ENCODE data around the gene IL1R2. TPM values are rescaled to one million over a fixed set of nuclear protein-coding genes. Genes with fewer than 3 reads are reported as not detected.

The IL1R2 gene
- total RNA-seq, 1 donor from 2014 or later: not detected

DNA sequence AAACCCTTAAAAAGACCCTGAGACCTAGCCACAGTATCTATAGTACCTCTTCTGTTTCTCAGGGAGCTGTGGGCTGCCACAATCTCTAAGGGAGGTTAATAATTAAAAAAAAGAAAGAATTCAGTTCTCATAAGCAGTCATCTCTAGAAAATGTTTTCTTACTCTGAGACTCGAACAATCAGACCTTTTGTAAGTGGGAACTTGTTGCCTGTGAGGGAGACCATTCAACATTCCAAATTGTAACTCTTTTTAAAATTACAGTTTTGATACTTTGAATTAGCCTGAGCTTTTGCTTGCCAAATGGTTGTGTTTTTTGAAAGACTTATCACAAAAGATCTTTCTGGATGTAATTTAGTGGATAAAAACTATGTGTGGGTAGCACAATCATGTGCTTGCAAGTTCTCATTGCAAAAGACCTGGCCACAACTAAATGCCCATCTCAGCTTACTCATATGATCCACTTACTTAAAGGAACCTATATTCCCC, 33.3 kb downstream of the IL1R2 start:
- H3K27me3 Mint-ChIP-seq (ENCODE audit: unreplicated experiment): peaks cover 3% of the 10 kb centered on the region
- H3K9me3 Mint-ChIP-seq (ENCODE audit: unreplicated experiment): peaks cover 2% of the 10 kb centered on the region
- no peak for DNase-seq
- H3K4me1 Mint-ChIP-seq (ENCODE audit: low read depth, unreplicated experiment): no peaks in the 10 kb centered on the region
- H3K4me3 Mint-ChIP-seq (ENCODE audit: unreplicated experiment): no peak overlapping the region
- TF ChIP-seq, protein P1, sequence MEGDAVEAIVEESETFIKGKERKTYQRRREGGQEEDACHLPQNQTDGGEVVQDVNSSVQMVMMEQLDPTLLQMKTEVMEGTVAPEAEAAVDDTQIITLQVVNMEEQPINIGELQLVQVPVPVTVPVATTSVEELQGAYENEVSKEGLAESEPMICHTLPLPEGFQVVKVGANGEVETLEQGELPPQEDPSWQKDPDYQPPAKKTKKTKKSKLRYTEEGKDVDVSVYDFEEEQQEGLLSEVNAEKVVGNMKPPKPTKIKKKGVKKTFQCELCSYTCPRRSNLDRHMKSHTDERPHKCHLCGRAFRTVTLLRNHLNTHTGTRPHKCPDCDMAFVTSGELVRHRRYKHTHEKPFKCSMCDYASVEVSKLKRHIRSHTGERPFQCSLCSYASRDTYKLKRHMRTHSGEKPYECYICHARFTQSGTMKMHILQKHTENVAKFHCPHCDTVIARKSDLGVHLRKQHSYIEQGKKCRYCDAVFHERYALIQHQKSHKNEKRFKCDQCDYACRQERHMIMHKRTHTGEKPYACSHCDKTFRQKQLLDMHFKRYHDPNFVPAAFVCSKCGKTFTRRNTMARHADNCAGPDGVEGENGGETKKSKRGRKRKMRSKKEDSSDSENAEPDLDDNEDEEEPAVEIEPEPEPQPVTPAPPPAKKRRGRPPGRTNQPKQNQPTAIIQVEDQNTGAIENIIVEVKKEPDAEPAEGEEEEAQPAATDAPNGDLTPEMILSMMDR (IDR thresholded peaks at IDR 0.05; ENCODE audit: partially characterized antibody, unreplicated experiment): no peak
- no peaks in the 10 kb centered on the region for H3K36me3 Mint-ChIP-seq (ENCODE audit: unreplicated experiment)
- H3K27ac Mint-ChIP-seq (ENCODE audit: unreplicated experiment): no peak overlapping the region

DNA sequence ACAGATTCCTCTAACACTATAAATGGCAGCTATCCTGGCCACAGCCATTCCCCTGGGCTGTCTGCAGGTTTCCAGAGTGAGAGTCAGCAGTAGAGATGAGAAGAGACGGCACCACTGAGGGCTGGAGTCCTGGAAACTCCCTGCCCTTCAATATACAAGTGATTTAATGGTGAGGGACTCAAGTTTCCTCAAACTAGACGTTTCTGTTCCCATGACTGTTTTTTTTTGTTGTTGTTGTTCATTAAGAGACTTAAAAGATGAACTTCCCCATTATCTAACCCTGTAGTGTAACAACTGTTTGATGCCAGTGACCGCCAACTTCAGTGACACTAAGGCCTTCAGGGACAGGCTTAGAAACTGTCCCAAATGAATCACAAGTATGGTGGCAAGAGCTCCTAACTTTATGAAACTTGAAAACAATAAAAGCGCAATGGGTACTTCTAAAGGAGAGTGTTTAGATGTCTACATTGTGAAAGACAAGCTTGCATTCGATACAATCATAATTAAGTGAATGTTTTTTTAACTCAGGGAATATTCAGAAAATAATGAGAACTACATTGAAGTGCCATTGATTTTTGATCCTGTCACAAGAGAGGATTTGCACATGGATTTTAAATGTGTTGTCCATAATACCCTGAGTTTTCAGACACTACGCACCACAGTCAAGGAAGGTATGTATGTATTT, 34.0 kb downstream of the IL1R2 start:
- TF ChIP-seq, protein P1 (IDR thresholded peaks at IDR 0.05; ENCODE audit: partially characterized antibody, unreplicated experiment): no peak
- Mint-ChIP-seq H3K4me3 (ENCODE audit: unreplicated experiment) (no peak overlapping the region), H3K27ac (ENCODE audit: unreplicated experiment) (no peak overlapping the region), H3K9me3 (ENCODE audit: unreplicated experiment) (peaks cover 2% of the 10 kb centered on the region), H3K4me1 (ENCODE audit: low read depth, unreplicated experiment) (no peaks in the 10 kb centered on the region), H3K27me3 (ENCODE audit: unreplicated experiment) (peaks cover 3% of the 10 kb centered on the region), H3K36me3 (ENCODE audit: unreplicated experiment) (no peaks in the 10 kb centered on the region)
- DNase-seq: no peak

DNA sequence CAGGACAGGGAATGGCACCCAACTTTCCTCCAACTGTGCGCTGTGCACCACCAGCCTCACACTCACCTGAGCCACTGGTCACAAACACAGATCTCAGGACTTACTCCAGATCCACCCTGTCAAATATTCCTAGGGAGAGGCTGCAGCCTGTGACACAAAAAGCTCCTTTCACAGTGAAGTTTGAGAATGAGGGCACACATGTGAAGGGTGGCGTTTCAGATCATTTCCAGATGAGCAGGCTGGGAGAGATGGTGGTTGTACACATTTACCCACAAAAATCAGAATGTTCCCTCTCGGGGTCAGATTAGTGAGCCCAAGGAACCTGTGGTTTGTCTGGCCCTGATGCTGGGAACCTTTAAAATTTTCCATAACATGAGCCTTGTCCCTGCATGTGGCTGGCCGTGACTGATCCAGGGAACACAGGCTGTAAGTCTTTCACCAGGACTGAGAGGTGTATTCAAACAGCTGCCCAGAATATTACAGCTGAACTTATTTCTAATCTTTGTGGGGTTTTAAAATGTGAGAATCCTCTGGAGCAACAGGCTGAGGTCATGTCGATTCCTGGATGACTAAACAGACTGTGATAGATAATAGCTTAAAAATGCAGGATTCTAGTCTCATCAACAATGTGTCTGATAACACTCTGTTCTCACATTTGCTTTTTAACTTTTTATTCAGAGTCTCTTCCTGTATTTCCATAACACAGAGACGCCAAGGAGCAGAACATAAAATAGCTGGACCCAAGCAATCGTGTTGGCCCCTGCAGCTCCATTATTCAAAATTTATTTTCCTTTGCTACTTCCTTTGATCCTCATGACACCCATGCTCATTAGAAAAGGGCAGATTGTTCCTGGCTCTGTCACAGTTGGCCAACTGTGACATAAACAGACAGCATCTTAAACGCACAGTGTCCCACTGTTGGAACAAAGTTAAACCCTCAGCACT, 35.5 kb downstream of the IL1R2 start:
- Mint-ChIP-seq H3K36me3 (ENCODE audit: unreplicated experiment) (no peaks in the 10 kb centered on the region), H3K4me1 (ENCODE audit: low read depth, unreplicated experiment) (no peaks in the 10 kb centered on the region), H3K4me3 (ENCODE audit: unreplicated experiment) (no peak overlapping the region), H3K27me3 (ENCODE audit: unreplicated experiment) (peaks cover 3% of the 10 kb centered on the region), H3K9me3 (ENCODE audit: unreplicated experiment) (peaks cover 2% of the 10 kb centered on the region), H3K27ac (ENCODE audit: unreplicated experiment) (no peak overlapping the region)
- TF ChIP-seq, protein P1 (IDR thresholded peaks at IDR 0.05; ENCODE audit: partially characterized antibody, unreplicated experiment): no peak
- DNase-seq: no peak

DNA sequence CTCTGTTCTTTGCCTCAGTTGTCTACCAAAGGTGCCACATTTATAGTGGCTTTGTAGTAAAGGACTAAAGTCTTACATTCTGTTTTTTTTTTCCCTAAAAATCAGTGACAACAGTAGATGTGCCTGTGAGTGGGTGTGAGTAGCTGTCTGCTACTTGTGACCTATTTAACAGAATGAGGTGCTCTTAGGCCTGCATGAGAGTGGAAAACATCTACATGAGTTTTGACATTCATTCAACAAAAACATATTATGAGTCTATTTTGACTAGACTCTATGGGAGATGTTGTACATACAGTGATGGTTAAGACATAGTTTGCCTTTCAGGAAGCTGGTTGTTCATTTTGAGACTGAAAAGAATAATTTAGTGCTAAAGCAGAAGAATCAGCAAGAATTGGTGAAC, 36.7 kb downstream of the IL1R2 start:
- H3K4me1 Mint-ChIP-seq (ENCODE audit: low read depth, unreplicated experiment): no peaks in the 10 kb centered on the region
- H3K36me3 Mint-ChIP-seq (ENCODE audit: unreplicated experiment): no peaks in the 10 kb centered on the region
- TF ChIP-seq, protein P1 (IDR thresholded peaks at IDR 0.05; ENCODE audit: partially characterized antibody, unreplicated experiment): no peak
- H3K4me3 Mint-ChIP-seq (ENCODE audit: unreplicated experiment): no peak overlapping the region
- H3K27me3 Mint-ChIP-seq (ENCODE audit: unreplicated experiment): peaks cover 3% of the 10 kb centered on the region
- H3K9me3 Mint-ChIP-seq (ENCODE audit: unreplicated experiment): peaks cover 2% of the 10 kb centered on the region
- no peak for DNase-seq
- no peak overlapping the region for H3K27ac Mint-ChIP-seq (ENCODE audit: unreplicated experiment)
